Measurements from ENCODE around the gene CD151.

Gene CD151

GRCh38 chr11:859394-860131 is 26.8 kb downstream of the CD151 start:
- no peak for DNase-seq

DNA sequence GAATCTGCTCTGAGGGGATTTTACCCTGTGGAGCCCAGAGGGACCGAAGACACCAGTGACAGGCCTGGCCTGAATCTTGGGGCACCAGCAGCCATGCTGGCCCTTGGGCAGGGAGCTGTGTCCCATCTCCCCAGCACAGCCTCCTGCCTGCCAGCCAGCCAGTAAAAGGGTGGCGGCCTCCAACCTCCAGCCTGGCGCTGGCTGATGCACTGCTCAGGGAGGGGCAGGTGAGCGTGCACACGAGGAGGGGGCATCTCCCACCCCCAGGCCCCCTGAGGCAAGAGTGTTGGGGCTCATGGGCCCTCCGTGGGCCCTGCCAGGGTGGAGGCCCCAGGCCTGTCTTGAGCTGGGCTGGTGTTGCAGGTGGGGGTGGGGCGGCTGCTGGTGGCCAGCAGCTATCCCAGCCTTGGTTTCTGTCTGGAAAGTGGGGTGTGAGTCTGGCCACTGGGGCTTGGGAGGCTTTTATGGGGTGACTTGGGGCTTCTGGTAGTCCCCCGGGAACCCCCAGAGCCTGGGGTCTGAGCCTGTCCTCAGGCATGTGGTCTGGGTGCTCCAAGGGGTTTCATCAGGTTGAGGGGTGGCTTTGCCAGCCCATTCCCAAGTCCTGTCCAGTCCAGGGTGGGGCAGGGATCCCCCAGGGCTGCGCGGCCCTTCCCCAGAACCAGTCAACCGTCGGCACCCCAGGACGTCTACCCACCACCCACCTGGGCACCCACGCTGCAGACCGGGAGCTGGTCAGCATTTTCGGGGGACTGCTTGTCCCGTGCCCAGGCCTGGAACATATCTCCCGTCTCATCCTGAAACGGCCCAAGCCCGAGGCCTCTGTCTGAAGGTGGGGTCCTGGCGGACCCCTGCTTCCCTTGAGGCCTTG is 27.7 kb downstream of the CD151 start:
- no peak for DNase-seq

DNA sequence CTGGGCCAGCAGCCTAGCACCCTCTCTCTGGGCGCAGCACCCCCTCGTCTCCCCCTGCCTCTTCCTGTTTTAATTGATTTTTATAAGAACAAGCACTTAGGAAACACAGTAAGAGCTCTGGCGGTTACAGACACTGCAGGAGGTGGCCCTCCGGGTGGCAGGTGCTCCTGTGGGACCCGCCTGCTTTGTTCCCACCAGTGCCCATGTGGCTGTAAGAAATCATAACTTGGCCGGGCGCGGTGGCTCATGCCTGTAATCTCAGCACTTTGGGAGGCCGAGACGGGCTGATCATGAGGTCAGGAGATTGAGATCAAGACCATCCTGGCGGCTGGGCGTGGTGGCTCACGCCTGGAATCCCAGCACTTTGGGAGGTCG is 28.3 kb downstream of the CD151 start:
- DNase-seq, result no peak

DNA sequence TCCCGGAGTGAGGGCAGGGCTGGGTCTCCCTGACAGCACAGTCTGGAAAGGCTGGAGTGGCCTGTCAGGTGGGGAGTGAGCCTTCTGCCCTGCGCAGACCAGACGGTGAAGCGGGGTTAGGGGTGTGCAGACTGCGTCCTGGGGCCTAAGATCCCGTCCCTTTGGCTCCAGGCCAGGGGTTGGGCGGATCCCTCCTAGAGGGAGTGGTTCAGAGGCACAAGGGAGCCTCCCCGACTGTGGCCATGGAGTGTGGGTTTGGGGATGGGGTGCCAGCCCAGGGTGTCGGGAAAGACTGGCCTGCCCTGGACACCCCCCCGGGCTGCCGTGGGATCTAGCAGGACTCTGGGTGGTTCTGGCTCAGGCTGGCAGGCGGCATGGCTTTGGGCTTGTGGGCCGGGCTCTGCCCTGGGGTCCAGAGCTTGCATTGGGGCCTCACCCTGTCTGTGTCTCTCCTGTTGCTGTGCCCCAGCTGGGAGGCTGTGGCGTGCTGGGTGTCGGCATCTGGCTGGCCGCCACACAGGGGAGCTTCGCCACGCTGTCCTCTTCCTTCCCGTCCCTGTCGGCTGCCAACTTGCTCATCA is 29.4 kb downstream of the CD151 start:
- DNase-seq, result no peak

- no peak for DNase-seq
Observed at GRCh38 chr11:862696-863022, 29.9 kb downstream of the CD151 start.

GRCh38 chr11:863023-863909 is 30.5 kb downstream of the CD151 start:
- DNase-seq, result no peak

DNA sequence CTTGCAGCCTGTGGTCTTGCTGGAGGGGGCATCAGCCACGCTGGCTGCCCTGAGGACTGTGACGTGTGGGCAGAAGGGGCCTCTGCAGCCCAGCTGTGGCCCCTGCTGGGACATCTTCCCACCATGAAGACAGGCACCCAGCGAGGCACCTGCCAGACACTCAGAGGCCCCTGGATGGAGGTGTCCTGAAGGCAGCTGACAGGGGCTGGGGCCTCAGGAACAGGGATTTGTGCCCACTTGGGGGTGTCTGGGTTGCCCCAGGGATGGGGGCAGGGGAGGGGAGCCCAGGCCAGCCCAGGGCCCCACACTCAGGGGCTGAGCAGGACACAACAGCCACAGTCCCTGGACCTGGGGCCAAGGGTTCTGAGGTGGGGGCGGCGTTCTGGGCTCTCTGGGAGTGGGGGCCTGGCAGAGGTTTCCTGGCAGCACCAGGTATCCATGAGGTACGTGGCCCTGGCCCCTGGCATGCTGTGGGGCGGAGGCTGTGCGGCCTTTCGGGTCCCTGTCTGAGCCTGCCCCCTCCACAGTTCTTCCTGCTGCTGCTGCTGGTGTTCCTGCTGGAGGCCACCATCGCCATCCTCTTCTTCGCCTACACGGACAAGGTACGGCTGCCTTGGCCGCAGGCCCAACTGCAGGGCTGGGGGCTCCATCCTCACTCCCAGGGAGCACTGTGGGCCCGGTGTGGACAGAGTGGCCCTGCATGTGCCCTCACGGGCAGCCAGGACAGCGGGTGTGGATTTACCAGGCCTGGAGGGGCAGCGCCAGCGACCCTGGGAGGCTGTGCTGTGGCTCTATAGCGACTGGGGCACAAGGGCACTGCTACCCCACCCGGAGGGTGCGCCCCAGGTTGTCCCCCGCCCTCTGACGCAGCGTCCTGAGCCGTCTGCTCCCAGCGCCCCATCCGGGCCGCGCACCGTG is 31.4 kb downstream of the CD151 start:
- no peak for DNase-seq

DNA sequence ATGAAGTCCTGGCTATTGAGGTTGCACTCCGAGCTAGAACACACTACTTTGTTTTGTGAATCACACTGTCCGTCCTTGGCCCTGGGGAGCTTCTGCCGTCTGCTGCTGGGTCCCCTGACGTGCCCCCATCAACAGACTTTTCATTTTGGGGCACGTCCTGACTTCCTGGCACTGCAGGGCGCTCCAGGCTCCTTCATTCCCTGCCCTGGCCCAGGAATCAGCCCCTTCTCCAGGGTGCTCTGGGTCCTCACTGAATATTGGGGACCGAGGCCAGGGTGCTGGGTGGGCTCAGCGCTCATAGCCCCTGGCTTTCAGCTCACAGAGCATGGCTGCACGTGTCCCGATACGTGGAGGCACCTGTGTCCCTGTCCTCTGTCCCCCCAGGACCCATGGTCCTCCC is 32.1 kb downstream of the CD151 start:
- DNase-seq, result no peak

GRCh38 chr11:865462-866430 is 33.0 kb downstream of the CD151 start:
- no peak for DNase-seq

- DNase-seq, result no peak
Observed at GRCh38 chr11:866481-866880, 33.7 kb downstream of the CD151 start.

DNA sequence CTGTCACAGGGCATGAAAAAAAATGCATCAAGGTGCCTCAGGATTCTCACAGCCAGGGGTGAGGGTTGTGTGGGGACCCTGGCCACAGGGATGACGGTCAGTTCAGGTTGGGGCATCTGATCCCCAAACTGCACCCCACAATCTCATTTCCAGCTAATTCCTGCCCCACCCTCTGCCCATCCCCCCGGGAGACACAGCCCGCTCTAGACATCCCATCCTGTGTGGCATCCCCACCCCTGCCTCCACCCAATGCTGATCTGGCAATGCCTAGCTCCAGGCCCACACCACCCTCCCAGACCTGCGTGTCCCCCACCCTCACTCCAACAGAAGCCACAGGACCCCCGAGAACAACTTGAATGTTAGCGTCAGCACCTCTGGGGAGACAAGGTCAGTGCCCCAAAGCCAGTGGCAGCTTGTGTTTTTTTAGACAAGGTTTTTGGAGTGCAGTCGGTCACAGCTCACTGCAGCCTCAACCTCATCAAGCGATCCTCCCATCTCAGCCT is 35.2 kb downstream of the CD151 start:
- DNase-seq, result no peak

DNA sequence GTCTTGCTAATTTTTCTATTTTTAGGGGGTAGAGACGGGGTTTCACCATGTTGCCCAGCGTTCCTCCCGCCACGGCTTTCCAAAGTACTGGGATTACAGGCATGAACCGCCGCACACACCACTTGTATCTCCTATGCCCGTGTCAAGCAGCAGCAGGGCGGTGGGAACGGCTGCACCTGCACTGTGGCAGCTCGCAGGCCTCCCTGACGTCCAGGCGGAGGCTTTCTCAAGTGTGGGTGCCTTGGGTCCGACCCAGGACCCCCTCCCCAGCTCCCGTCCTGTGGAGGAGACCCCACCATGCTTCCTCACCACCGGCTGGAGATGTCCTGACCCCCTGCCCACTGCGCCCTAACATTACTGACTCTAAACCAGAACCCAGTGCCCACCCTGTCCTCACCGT is 35.6 kb downstream of the CD151 start:
- no peak for DNase-seq

DNA sequence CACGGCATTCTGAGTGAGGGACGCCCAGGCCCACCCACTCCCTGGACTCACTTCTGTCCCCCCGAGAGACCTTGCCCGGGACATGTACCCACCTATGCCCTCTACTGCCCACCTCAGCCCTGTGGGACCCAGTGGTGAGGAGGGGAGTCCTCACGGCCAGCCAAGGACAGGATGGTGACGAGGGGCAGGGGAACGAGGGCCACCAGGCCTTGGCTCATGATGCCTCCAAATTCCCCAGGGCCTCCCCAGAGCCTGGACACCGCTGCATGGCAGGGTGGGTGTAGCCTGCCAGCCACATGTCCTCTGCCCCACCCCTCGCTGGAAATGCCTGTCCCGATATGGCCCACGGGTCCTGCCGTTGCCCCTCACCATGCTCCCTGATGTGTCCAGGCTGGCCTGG is 36.0 kb downstream of the CD151 start:
- no peak for DNase-seq

- DNase-seq, result no peak
Observed at GRCh38 chr11:869399-870126, 36.8 kb downstream of the CD151 start.

GRCh38 chr11:870127-870413 is 37.3 kb downstream of the CD151 start:
- no peak for DNase-seq

DNA sequence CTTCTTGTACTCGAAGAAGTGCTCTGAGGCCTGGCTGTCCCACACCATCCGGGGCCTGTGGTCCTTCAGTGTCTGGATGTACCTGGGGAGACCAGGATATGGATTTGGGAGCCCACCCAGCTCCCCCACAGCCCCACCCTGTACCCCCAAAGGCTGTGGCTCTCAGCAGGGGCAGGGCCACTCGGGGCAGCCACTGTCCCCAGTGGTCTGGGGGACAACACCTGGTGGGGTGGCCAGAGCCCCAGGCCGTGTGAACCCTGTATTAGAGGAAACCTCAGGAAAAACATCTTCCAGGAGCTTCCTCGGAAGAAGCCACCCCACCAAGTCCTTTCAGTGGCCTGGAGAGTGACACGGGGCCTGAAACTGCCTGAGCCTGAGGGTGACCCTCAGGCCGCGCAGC is 37.7 kb downstream of the CD151 start:
- no peak for DNase-seq

- no peak for DNase-seq
Observed at GRCh38 chr11:871472-871871, 38.7 kb downstream of the CD151 start.

DNA sequence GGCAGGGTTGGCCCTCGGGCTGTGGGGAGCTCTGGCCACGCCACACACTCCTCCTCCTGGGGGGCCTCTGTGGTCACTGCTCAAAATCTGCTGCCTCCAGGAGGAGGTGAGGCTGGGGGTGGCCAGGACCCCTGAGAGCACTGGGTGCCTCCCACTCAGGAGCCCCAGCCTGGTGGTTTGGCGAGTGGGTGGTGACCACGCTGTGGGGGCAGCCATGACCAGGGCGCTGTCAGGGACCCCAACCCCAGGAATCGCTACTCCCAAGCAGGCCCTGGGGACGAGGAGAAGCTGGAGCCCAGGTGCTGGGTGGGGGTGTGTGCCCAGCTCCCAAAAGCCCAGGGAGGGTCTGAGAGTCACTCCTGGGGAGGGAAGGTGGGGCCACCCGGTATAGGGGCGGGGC is 40.0 kb downstream of the CD151 start:
- no peak for DNase-seq

- no peak for DNase-seq
Observed at GRCh38 chr11:873706-874105, 41.0 kb downstream of the CD151 start.

- DNase-seq, result no peak
Observed at GRCh38 chr11:875203-875602, 42.5 kb downstream of the CD151 start.

All from central memory CD4-positive, alpha-beta T cell (primary cell).